WI38 (cell line): ENCODE results near the gene TPRG1L.

Experiments
- H3K4me3 ChIP-seq: 2 replicates; pipeline ENCODE4 v1.5.1; 2011; ENCODE audit warnings: low read depth, mild to moderate bottlenecking, control low read depth, low read length
- TF ChIP-seq, protein P1 (sequence below): IDR thresholded peaks from 2 replicates; pipeline ENCODE4 v1.5.1; 2012; ENCODE audit warnings: low read depth, mild to moderate bottlenecking, control low read depth, low read length

Gene TPRG1L

GRCh38 chr1:3675436-3675835, 50.6 kb downstream of the TPRG1L start:
- no peak overlapping the region for H3K4me3 ChIP-seq
- TF ChIP-seq, protein P1, sequence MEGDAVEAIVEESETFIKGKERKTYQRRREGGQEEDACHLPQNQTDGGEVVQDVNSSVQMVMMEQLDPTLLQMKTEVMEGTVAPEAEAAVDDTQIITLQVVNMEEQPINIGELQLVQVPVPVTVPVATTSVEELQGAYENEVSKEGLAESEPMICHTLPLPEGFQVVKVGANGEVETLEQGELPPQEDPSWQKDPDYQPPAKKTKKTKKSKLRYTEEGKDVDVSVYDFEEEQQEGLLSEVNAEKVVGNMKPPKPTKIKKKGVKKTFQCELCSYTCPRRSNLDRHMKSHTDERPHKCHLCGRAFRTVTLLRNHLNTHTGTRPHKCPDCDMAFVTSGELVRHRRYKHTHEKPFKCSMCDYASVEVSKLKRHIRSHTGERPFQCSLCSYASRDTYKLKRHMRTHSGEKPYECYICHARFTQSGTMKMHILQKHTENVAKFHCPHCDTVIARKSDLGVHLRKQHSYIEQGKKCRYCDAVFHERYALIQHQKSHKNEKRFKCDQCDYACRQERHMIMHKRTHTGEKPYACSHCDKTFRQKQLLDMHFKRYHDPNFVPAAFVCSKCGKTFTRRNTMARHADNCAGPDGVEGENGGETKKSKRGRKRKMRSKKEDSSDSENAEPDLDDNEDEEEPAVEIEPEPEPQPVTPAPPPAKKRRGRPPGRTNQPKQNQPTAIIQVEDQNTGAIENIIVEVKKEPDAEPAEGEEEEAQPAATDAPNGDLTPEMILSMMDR: no peak

DNA sequence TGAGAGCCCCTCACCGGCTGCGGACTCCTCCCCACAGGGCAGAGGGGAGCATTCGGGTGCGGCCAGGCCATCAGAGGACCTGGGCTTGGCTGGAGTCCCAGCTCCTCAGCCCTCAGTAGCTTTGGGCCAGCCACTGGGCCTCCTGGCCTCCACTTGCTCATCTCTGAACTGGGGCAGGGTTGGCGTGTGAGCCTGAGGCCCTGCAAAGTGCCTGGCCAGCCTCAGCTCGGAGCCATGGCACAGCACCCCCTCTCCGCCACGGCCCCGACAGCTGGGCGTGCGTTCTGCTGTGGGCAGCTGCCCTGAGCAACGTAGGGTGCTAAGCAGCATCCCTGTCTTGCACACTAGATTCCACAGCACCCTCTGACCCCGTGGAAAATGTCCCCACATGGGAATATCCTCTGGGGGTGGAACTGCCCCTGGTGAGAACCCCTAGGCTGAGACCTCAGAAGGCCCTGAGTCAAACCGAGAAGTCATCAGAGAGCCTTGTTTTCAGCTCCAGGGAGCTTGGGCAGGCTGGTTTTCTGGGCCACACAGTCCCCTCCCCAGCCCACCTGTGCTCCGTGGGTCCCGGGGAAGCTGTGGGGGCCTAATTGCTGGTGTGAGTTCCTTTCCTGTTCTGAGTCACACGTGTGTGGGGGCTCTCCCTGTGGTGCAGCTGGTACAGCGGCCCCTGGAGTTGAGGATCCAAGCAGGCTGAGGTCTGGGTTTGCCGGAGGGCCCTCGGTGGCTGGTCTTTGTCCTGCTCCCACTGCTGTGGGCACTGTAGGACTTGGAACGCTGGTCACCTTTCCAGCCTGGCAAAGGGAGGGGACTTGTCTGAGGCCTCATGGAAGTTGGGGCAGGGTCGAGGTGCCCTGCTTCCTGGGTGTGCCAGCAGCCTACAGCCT, 52.0 kb downstream of the TPRG1L start:
- H3K4me3 ChIP-seq: no peak overlapping the region
- TF ChIP-seq, protein P1: no peak

GRCh38 chr1:3677484-3677883, 52.7 kb downstream of the TPRG1L start:
- H3K4me3 ChIP-seq: no peak overlapping the region
- TF ChIP-seq, protein P1: no peak

DNA sequence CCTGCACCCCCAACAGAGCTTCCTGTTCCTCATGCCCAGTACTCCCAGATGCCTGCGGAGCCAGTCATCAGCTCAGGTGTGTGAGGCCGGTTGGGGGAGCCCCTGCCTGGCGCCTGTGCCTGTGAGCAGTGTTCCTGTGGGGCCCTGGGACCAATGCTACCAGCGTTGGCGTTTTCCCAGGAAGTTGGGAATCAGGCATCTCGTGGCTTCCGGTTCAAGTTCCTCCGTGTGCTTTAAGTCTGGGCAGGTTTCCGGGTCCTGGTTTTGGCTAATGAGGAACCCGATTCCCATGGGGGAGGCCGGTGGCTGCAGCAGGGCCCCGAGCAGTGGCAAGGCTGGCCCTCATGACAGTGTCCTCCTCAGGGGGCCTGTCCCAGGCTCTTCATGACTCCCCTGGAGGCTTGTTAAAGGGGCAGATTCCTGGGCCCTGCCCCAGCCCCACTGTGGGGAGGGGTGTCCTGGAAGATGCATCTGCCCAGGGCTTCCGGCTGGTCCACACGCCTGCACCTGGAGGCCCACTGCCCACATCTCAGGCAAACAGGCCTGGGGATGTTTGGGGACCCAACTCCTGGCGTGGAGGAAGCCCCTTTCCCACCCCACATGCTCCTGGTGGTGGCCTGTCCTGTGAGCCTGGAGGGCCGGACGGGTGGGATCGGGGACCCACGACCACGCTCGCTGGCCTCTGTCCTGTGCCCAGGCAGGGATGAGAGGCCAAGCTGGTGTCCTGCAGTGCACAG, 53.7 kb downstream of the TPRG1L start:
- TF ChIP-seq, protein P1: no peak
- H3K4me3 ChIP-seq: no peak overlapping the region

GRCh38 chr1:3679098-3679555, 54.3 kb downstream of the TPRG1L start:
- TF ChIP-seq, protein P1: no peak
- H3K4me3 ChIP-seq: no peak overlapping the region
